ENCODE data around the gene NUP50.
"Not testable (repeated sequence)": the region's sequence is repeated elsewhere in the genome, so short reads cannot be mapped to it uniquely, and the experiment has no call there.

The NUP50 gene

DNA sequence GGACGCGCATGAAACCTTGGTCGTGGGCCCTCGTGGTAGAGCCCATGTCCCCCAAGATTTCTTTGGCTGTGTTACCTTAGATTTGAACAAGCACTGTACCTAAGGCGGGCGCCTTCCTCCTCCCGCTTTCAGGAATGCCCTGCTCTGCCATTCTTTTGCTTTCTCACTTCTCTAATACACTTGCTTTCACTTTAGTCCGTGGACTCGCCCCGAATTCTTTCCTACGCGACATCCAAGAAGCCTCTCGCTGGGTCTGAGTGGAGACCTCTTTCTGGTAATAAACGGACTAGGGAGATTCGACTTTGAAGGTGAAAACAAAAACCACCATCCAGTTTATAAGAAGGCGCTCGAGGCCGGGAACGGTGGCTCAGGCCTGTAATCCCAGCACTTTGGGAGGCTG lies 1.2 kb upstream of the NUP50 start:
- DNase-seq (ENCODE audit: low read depth): no peak

DNA sequence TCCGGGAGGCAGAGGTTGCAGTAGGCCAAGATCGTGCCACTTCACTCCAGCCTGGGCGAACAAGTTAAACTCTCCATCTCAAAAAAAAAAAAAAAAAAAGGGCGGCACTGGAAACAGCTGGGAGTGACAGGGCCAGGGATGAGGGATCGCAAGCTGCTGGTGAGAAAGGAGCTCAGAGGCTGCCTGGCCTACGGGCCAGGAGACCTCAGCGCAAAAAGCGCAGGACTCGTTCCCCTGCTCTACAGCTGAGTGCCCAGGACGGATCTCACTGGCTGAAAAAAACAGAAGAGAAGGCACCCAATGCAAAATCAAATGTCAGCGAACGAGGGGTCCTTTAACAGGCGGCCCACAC lies 650 bp upstream of the NUP50 start:
- peak; percentile 45 for DNase-seq (ENCODE audit: low read depth)

DNA sequence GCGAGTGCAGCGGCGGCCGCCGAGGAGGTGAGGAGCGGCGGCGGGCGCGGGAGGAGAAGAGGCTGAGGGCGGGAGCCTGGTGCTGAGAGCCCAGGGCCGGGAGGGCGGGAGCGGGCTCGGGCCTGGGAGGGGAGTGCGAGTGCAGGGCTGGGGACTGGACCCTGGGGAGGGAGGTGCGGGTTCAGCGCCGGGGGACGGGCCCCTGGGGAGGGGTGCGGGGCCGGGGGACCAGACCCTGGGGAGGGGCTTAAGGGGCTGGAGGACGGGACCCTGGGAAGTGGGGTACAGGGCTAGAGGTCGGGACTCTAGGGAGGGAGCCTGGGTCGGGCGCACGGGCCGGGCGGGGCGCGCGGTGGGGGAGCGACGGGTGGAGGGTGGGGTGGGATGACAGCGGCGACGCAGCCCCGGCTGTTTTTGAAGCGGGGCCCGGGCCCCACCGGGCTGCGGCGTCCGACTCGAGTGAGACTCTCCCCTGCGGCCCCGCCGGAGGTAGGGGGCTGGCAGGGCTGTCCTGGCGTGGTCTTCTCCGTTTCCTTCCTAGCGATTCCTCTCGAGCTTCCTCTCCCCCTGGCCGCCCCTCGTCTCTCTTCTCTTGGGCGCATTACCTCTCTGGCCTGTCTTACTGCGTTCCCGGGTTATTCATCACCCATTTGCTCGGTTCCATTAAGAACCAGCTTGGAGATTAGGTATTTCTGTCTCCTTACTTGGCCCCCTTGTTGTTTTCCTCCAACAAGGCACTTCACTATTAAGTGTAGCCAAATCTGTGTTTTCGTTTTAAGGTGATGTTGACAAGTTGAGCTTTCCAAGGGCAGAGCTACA lies 754 bp downstream of the NUP50 start:
- DNase-seq (ENCODE audit: low read depth): no peak

DNA sequence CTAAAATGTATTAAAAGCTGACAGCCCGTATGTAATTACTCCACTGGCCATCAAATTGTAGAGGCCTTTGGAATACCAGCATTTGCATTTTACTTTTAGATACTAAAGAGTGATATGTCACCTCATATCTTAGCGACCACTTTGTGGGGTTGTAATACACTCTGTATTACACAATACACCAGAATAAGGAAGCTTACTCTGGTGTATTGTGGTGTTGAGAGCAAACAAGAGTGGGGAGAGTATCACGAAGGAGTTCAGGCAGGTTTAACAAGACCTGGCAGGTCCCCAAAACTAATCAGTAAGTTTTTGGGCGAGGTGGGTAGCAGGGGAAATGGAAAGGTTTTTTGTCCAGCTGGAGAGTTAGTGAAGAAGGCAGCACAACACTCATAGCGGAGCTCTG lies 3.2 kb downstream of the NUP50 start:
- DNase-seq (ENCODE audit: low read depth): no peak

DNA sequence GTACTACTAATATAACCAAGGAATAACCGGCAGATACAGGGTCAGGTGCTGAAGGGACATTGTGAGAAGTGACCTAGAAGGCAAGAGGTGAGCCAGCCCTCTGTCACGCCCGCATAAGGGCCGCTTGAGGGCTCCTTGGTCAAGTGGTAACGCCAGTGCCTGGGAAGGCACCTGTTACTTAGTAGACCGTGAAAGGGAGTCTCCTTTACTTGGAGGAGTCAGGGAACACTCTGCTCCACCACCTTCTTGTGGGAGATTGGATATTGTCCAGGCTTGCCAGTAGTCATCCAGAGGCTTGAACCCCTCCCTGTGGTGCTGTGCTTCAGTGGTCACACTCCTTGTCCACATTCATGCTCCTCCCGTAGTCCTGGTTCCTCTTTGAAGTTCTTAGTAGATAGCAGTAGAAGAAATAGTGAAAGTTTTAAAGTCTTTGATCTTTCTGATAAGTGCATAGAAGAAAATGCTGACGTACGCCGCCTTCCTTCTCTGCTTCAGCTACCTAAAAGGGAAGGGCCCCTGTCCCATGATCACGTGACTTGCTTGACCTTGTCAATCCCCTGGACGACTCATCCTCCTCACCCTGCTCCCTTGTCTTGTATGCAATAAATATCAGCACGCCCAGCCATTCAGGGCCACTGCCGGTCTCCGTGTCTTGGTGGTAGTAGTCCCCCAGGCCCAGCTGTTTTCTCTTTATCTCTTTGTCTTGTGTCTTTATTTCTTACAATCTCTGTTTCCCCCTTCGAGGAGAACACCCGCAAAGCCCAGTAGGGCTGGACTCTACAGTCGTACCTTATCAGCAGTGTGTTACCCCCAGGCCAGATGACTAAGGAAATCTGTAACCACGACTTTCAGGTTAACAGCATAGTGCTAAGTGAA lies 6.1 kb downstream of the NUP50 start:
- DNase-seq (ENCODE audit: low read depth): no peak

DNA sequence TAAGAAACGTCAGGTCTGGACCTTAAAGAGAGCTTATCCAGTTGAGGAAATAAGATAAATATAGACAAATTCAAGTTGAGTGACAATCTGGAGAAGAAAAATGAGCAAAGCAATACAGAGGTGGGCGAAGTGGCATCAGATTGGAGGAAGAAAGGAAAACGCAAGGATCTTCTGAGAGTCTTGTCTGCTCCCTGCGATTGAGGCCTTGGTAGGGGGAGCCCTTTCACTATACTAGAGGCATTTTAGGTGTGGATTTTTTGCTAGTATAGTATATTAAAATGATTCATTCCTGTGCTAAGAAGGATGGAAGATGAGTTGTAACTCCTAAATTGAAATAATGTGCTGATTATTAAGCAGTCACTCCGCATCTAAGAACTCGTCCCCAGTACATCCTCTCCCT lies 8.1 kb downstream of the NUP50 start:
- no peak for DNase-seq (ENCODE audit: low read depth)

DNA sequence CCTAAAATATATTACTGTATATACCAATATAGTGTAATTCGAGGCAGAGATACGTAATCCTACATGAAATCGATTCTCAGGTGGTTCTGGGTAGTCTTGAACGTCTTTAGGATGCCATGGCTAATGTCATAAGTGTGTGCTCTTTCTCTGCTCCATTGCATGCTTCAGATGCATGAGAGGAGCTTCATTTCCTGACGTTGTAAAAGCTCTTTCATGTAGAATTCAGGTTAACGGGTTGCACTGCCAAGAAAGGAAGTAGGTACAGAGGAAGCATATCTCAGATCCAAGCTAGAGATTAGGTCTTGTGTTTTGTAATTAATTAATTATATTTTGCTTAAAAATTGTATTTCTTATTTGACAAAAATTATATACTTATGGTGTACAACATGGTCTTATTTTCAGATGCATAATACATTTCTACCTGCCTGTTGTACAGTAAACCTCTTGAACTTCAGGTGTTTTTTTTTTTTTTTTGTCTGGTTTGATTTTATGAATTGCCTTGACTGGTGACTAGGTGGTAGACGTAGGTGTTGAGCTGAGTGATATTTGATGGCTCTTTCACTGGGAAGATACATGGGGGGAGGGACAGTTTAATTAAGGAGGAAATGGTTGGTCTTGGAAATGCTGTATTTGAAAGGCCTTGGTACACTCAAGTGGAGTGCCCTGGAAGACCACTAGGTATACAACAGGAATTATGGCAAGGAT lies 9.3 kb downstream of the NUP50 start:
- DNase-seq (ENCODE audit: low read depth): no peak

DNA sequence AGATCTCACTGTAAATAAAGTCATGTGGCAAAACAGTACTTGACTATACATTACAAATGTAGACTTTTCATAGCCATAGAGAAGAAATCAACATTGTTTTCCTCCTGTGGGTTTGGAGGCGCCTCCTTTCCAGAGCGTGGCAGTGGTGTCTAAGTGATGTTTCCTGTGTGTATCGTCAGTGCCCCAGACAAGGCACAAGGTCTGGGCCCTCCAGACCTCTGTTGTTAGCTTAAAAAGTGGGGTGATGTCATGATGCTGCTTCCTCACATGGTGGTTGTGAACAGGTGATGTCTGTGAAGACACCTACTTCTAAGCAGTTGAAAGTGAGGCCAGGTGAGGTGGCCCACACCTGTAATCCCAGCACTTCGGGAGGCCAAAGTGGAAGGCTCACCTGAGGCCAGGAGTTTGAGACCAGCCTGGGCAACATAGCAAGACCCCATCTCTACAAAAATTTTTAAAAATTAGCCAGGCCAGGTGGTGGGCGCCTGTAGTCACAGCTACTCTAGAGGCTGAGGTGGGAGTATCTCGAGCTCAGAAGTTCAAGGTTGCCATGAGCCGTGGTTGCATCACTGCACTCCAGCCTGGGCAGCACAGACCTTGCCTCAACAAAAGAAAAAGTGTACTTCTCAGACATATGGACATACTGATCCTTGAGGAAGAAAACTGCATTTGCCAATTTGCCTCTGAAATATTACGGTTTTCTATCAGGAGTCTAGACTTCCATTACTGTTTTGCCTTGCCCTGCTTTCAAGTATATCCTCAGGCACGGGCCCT lies 15.7 kb downstream of the NUP50 start:
- no peak for DNase-seq (ENCODE audit: low read depth)

DNA sequence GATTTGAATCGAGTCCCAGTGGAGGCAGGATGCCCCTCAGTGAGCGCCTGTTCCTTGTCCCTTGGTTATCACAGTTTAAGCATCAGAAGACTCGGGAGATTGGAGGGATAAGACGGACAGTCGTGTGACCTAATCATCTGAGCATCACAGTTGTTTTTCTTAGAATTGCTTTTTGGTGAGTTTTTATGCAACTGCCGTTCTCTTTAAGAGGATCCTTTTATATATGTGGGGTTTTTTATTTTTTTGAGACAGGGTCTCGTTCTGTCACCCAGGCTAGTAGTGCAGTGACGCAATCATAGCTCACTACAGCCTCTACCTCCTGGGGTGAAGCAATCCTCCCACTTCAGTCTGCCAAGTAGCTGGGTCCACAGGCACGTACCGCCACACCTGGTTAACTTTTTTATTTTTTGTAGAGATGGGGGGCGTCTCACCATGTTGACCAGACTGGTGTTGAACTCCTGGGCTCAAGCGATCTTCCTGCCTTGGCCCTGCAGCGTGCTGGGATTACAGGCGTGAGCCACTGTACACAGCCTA lies 16.5 kb downstream of the NUP50 start:
- DNase-seq (ENCODE audit: low read depth): no peak

DNA sequence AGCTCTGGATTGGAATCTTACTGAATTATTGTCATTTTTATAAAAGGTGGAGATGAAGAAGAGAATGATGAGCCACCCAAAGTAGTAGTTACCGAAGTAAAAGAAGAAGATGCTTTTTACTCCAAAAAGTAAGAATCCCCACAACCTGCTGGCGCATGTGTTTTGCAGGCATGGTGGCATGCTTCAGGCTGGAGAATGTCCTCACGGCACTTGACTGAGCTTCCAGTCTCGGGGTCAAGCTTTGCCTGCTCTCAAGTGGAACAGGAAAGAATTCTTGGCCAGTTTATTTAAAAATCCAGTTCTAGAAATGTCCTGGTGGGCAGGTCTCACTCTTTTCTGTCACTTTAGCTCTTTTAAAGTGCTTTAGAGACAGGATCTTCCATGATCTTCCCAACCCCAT lies 17.5 kb downstream of the NUP50 start:
- DNase-seq (ENCODE audit: low read depth): no peak

DNA sequence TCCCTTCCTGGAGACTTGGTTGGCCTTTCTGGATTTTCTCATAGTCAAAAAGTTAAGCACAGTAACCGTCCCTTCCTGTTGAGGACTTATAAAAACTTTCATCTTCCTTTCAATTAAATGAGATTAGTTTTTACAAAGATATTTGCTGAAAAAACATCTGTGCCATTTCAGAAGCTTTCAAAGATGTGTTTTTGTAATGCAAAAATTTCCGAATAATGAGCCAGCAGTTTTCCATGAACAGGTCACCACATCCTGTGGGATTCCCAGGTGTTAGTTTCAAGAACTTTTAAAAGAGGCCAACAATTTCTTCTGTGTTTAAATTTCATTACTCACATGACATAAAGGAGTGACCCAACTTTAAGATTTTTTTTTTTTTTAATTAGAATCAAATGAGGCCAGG lies 18.0 kb downstream of the NUP50 start:
- DNase-seq (ENCODE audit: low read depth): no peak

DNA sequence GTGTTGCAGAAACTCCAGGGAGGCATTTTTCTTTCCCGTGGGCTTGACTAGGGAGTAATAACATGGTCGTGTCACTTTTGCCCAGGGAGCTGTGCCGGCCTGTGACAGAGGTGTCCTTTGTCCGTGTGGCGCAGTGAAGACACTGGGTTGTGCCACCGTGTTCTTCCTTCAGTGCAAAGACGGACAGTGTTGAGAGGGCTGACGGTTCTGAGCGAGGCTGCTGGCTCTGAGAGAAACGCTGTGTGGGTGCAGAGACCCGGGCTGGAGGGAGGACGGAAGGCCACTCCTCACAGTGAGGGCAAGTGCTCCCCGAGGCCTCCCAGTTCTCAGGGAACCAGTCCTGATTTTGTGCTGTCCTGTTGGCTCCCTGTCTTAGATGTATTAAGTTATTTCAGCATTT lies 20.2 kb downstream of the NUP50 start:
- no peak for DNase-seq (ENCODE audit: low read depth)

DNA sequence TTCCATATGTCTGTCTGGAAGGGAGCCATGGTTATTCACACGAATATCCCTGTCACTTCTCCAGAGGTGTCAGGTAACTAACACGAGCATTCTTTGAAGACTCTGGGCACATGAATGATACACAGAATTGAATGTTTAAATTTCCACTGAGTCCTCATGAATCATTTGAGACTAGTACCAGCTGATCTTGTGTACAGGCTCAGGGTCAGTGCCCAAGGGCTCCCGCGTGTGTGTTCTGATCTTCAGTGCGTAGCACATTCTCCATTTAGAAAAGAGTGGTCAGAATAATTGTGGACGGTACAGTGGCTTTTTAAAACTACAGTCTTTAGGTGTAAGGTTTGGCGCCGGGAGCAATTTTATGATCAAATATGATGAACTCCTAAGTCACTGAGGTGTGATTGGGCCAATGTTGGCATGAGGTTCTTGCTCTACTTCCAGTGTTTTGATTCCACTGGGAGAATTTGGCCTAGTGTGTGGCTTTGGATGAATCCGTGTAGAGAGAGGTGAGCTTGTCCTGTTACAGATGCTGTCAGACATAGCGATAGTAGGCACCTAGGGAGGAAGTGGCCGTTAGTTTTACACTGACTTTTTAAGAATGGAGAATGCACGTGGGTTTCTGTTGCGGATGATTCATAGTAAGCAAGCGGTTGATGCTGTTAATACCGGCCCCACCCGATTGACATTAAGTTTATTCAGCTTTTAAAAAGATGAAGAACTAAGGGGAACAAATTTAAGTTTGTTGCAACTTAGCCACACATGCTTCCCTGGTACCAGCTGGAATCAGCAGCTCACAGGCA lies 22.2 kb downstream of the NUP50 start:
- DNase-seq (ENCODE audit: low read depth): no peak

DNA sequence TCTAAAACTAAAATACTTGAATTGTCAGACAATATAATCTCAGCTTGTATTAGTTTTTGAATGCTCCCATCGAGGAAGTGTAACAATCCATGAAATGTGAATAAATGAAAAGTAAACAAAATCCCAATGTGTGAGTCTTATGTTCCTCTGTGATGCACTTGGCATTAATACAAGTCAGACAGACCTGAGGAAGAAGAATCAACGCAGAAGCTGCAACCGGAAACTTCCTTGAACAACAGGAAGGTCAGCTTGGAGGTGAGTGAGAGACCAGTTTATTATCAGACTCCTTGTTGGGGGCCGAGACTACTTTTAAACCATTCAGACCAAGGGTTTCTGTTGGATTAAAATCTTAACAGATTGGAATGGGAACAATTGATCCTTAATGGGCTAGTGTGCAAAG lies 24.2 kb downstream of the NUP50 start:
- no peak for DNase-seq (ENCODE audit: low read depth)

DNA sequence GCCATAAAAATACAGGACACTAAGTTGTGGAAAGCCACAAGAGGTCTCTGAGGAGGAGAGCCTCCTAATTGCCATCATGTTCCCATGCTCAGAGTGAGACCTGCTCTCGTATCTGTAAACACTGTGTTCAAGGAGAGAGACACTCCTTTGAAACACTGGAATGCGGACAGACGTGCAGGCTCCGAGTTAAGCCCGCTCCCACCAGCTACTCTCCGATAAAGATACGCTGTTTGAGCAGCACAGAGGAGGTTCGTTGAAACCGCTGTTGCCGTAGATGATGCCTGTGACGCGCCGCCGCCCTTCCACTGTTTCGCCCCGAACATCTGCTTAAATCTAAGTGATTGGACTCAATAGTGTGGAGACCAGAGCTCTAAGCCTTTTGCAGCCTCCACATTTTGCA lies 25.1 kb downstream of the NUP50 start:
- DNase-seq (ENCODE audit: low read depth): no peak

DNA sequence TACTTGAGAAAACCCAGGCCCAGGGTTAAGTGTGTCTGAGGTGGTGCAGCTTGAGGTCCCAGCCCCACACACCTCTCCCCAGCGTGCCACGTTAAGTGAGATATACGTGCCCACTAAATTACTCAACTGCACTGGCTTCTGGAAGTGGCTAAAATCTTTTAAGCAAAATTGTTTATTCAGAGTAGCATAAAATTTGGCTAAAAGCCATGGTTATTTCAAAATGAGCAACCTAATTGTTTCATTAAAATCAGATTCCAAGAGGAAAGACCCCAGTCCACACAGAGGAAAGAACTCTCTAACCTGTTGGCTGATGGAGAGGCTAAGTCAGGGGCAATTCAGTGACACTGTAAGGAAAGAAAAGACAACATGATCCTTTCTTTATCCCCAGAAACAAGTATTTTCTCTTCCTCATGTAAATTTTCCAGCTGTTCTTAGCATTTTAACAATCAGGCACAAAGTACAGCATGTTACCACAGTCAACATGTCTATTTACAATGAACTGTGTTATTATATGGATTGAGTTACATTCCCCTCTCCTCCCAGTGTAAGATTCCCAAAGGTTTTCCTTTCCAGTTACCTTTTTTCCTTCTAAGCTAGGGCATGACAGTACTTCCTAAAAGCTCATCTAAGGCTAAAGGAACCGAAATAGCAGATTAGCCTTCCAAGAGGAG lies 26.6 kb downstream of the NUP50 start:
- no peak for DNase-seq (ENCODE audit: low read depth)

DNA sequence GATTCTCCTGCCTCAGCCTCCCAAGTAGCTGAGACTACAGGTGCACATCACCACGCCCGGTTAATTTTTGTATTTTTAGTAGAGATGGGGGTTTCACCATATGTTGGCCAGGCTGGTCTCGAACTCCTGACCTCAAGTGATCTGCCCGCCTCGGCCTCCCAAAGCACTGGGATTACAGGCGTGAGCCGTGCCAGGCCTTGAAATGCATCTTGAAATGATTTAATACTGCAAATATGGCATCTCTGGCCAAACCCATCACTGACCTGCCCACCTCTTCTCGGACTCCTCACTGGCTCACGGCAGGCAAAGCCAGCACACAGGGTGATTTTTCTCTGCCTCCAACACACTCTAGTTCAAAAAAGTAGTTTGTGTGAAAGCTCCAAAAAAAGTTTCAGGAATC lies 28.0 kb downstream of the NUP50 start:
- not testable (repeated sequence) for DNase-seq (ENCODE audit: low read depth)

DNA sequence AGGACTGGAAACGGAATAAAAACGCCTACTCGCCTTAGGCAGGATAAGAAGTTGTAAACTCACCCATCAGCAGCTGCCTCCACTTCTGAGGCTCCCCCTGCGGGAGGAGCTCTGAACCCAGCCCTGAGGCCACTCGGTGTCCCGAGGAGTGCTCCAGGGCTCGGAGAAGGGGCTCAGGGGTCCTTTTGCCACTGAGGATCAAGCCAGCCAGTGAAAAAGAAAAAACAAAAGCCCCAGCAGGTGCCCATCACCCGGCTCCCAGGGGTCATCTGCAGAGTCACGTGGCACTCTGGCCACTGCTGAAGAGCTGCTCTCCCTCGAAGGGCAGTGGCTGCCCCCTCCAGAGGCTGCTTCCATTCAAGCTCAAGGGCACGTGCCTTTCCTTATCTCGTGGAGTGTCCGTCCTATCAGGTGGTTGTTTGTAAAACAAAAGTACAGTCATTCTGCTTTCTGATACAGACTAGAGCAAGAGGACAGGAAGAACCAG lies 29.0 kb downstream of the NUP50 start:
- no peak for DNase-seq (ENCODE audit: low read depth)

DNA sequence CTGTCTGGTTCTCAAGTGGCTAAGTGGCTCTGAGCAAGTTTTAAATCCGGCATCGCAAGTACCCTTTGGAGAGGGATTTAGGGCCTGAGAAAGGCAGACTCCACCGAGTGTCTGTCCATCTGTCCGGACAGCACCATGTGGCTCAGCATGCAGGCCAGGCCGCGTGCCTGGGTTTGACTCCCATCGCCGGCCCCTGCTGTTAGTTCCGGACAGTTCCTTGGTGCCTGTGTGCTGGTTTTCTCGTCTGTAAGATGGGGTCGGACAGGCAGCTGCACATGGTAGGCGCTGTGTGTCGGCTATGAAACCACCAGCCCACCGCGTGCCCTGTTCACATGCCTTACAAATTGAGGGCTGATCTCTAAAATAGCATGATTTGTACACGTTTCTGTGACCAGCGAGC lies 31.0 kb downstream of the NUP50 start:
- no peak for DNase-seq (ENCODE audit: low read depth)

DNA sequence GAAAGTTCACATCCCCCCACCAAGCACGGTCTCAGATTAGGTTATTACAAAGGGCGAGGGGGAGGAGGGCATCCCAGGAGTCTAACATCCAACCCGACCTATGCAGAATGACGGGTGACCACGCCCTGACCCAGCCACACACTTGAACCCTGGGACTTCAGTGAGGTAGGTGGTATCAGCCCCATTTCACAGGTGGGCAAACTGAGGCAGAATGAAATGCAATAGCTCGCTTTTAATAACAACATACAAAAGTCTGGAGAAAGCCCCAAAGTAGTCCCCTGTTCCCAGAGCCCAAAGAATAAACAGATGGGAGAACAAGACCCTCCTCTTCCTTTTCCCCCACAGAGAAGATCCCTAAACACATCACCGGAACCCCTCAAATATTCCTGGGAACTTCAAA lies 31.9 kb downstream of the NUP50 start:
- no peak for DNase-seq (ENCODE audit: low read depth)

All from fibroblast of gingiva (primary cell).